GM23338 (cell line): Measurements from ENCODE around the gene EGR1. TPM values are rescaled to one million over a fixed set of nuclear protein-coding genes. Genes with fewer than 3 reads are reported as not detected.

Source experiments
- ATAC-seq: fragments of 200-7000 bp; cut with Tn5 transposase; 3 replicates; pipeline ENCODE4 v1.9.1; 2020
- DNase-seq: peaks from one replicate; pipeline ENCODE4 v3.0.0-alpha.2; 2015; ENCODE audit warnings: low spot score
- H2AFZ ChIP-seq: fragments of 200-600 bp; sonication (generic); 2 replicates; pipeline ENCODE4 v1.8.0; 2016; ENCODE audit warnings: antibody characterized with exemption, mild to moderate bottlenecking, moderate library complexity
- H3F3A ChIP-seq: fragments of 200-600 bp; sonication (generic); replicated peaks from 2 replicates; pipeline ENCODE4 v1.8.0; 2017; ENCODE audit warnings: antibody characterized with exemption, mixed run types, low read depth
- H3K27ac ChIP-seq: fragments of 200-600 bp; sonication (generic); 2 replicates; pipeline ENCODE4 v1.6.1; 2016; ENCODE audit warnings: low read depth
- H3K27me3 ChIP-seq: fragments of 200-600 bp; sonication (generic); 2 replicates; pipeline ENCODE4 v1.8.0; 2016; ENCODE audit warnings: mild to moderate bottlenecking, mixed run types, moderate library complexity; ENCODE audit not compliant: insufficient read depth
- H3K36me3 ChIP-seq: fragments of 200-600 bp; sonication (generic); 2 replicates; pipeline ENCODE4 v1.8.0; 2016; ENCODE audit warnings: mild to moderate bottlenecking; ENCODE audit not compliant: insufficient read depth
- H3K4me1 ChIP-seq: fragments of 200-600 bp; sonication (generic); 2 replicates; pipeline ENCODE4 v1.8.0; 2016; ENCODE audit warnings: mild to moderate bottlenecking, moderate library complexity; ENCODE audit not compliant: insufficient read depth
- H3K4me2 ChIP-seq: fragments of 200-600 bp; sonication (generic); 2 replicates; pipeline ENCODE4 v1.7.1; 2017; ENCODE audit warnings: mixed run types
- H3K4me3 ChIP-seq: fragments of 200-600 bp; sonication (generic); 2 replicates; pipeline ENCODE4 v1.6.1; 2016; ENCODE audit warnings: mixed run types
- H3K79me2 ChIP-seq: fragments of 200-600 bp; sonication (generic); replicated peaks from 2 replicates; pipeline ENCODE4 v1.8.0; 2017; ENCODE audit warnings: mild to moderate bottlenecking; ENCODE audit not compliant: insufficient read depth
- H3K9me2 ChIP-seq: fragments of 200-600 bp; sonication (generic); 2 replicates; pipeline ENCODE4 v1.8.0; 2017; ENCODE audit not compliant: insufficient read depth
- H4K20me1 ChIP-seq: fragments of 200-600 bp; sonication (generic); replicated peaks from 2 replicates; pipeline ENCODE4 v1.8.0; 2017; ENCODE audit warnings: mild to moderate bottlenecking; ENCODE audit not compliant: insufficient read depth
- H3K27ac Mint-ChIP-seq: 2 replicates; pipeline ENCODE4 v1.8.0; 2020; ENCODE audit warnings: inconsistent platforms, mild to moderate bottlenecking, moderate library complexity, mixed read lengths
- H3K27me3 Mint-ChIP-seq: 3 replicates; pipeline ENCODE4 v1.8.0; 2022; ENCODE audit warnings: low read depth, mild to moderate bottlenecking, moderate library complexity, mixed read lengths, inconsistent platforms; ENCODE audit not compliant: insufficient read depth, poor library complexity
- H3K36me3 Mint-ChIP-seq: 3 replicates; pipeline ENCODE4 v1.8.0; 2021; ENCODE audit warnings: low read depth, mild to moderate bottlenecking, inconsistent platforms, moderate library complexity, mixed read lengths
- H3K4me1 Mint-ChIP-seq: 3 replicates; pipeline ENCODE4 v1.8.0; 2020; ENCODE audit warnings: mild to moderate bottlenecking, inconsistent platforms, mixed read lengths
- H3K4me3 Mint-ChIP-seq: 3 replicates; pipeline ENCODE4 v1.8.0; 2021; ENCODE audit warnings: moderate library complexity, mild to moderate bottlenecking, inconsistent platforms, mixed read lengths
- H3K9me3 Mint-ChIP-seq: 3 replicates; pipeline ENCODE4 v1.8.0; 2020; ENCODE audit warnings: moderate library complexity, mild to moderate bottlenecking, inconsistent platforms, mixed read lengths
- CREB1 ChIP-seq: fragments of 250-450 bp; sonication (Bioruptor Pico); IDR thresholded peaks from 2 replicates; pipeline ENCODE4 v1.5.0; 2020; ENCODE audit warnings: low read depth, mild to moderate bottlenecking, moderate library complexity
- CTCF ChIP-seq, 2 experiments: fragments of 200-600 bp in 1 of 2; sonication (generic) in 1 of 2; conservative IDR thresholded peaks; 2 replicates each; pipeline versions ENCODE4 v1.5.1 to v1.6.1; 2016 to 2017; ENCODE audit warnings: antibody characterized with exemption in 2 of 2, low read depth in 2 of 2, mild to moderate bottlenecking in 2 of 2, moderate library complexity in 1 of 2
- ETS1 ChIP-seq: IDR thresholded peaks from 2 replicates; pipeline ENCODE4 v1.6.1; 2016; ENCODE audit warnings: antibody characterized with exemption
- EZH2 ChIP-seq: fragments of 200-600 bp; sonication (generic); IDR thresholded peaks from one replicate; pipeline ENCODE4 v1.8.0; 2017; ENCODE audit warnings: antibody characterized with exemption, mild to moderate bottlenecking, low read depth; ENCODE audit not compliant: unreplicated experiment
- EZH2phosphoT487 ChIP-seq: fragments of 200-600 bp; sonication (generic); IDR thresholded peaks from one replicate; pipeline ENCODE4 v1.8.1; 2018; ENCODE audit warnings: antibody characterized with exemption; ENCODE audit not compliant: unreplicated experiment
- JUNB ChIP-seq: IDR thresholded peaks from one replicate; pipeline ENCODE4 v1.6.1; 2016; ENCODE audit warnings: antibody characterized with exemption; ENCODE audit not compliant: unreplicated experiment
- POLR2AphosphoS5 ChIP-seq: IDR thresholded peaks from 2 replicates; pipeline ENCODE4 v1.6.1; 2016; ENCODE audit warnings: antibody characterized with exemption, low read depth
- REST ChIP-seq: IDR thresholded peaks from one replicate; pipeline ENCODE4 v1.6.1; 2018; ENCODE audit warnings: antibody characterized with exemption; ENCODE audit not compliant: unreplicated experiment
- STAT1 ChIP-seq: IDR thresholded peaks from one replicate; pipeline ENCODE4 v1.6.1; 2016; ENCODE audit warnings: antibody characterized with exemption; ENCODE audit not compliant: unreplicated experiment
- ZNF114 ChIP-seq: fragments of 250-450 bp; sonication (Bioruptor Pico); IDR thresholded peaks from 2 replicates; pipeline ENCODE4 v1.5.0; 2020; ENCODE audit warnings: mild to moderate bottlenecking, moderate library complexity
- ZNF331 ChIP-seq: fragments of 250-450 bp; sonication (Bioruptor Pico); IDR thresholded peaks from 2 replicates; pipeline ENCODE4 v1.5.0; 2020; ENCODE audit warnings: low read depth, mild to moderate bottlenecking, moderate library complexity
- polyA plus RNA-seq: library from polyadenylated mRNA; unstranded; fragments of >200 nt; fragmentation: Nextera tagmentation; extraction: Ambion mirVana; gene quantifications from 2 replicates; pipeline ENCODE4 v1.2.1, GENCODE V29; 2016
- total RNA-seq: library from RNA; depleted of rRNA; stranded (reverse); fragments of >200 nt; shearing (Covaris generic); gene quantifications from 2 replicates; pipeline ENCODE4 v1.2.3, GENCODE V29; 2014

The EGR1 gene
- total and polyA plus RNA-seq, 2 experiments from 2014 or later, result 13.5 to 60.3 TPM

GRCh38 chr5:138449501-138450239 is 15.6 kb upstream of the EGR1 start:
- peak; percentile 96 for DNase-seq
- TF ChIP-seq STAT1 (no peak), CTCF (conservative IDR thresholded peaks at IDR 0.05; ENCODE audit: low read depth in 2 of 2) (peak; percentile 89 to 97), CREB1 (CRISPR knock-in tag) (0 out of 2 replicates have a peak, but pooled peaks have one; percentile 39)
- peaks cover 23% of the 10 kb centered on the region for H3K4me1 Mint-ChIP-seq
- Histone ChIP-seq H3K4me3 (peak overlapping the region; percentile 45), H3K4me1 (no peaks in the 10 kb centered on the region), H3K79me2 (no peaks in the 10 kb centered on the region), H3F3A (no peaks in the 10 kb centered on the region), H3K9me2 (no peaks in the 10 kb centered on the region), H4K20me1 (no peaks in the 10 kb centered on the region), H3K4me2 (peak overlapping the region; percentile 79), H2AFZ (peak overlapping the region; percentile 99), H3K27me3 (no peaks in the 10 kb centered on the region), H3K27ac (no peak overlapping the region), H3K36me3 (no peaks in the 10 kb centered on the region)
- peak; percentile 90 for ATAC-seq
- H3K9me3 Mint-ChIP-seq, result no peaks in the 10 kb centered on the region
- H3K27ac Mint-ChIP-seq, result no peak overlapping the region
- no peak overlapping the region; the same call in 1 of the 3 replicates for H3K4me3 Mint-ChIP-seq
- H3K27me3 Mint-ChIP-seq, result peaks cover 23% of the 10 kb centered on the region
- no peaks in the 10 kb centered on the region for H3K36me3 Mint-ChIP-seq

GRCh38 chr5:138450971-138451370 is 14.3 kb upstream of the EGR1 start:
- no peak overlapping the region for H3K27ac ChIP-seq
- H2AFZ ChIP-seq, result no peak overlapping the region
- H3K36me3 Mint-ChIP-seq, result no peaks in the 10 kb centered on the region
- H3K9me3 Mint-ChIP-seq, result no peaks in the 10 kb centered on the region
- H3K27me3 Mint-ChIP-seq, result peaks cover 23% of the 10 kb centered on the region
- H3K9me2 ChIP-seq, result no peaks in the 10 kb centered on the region
- H3K4me3 ChIP-seq, result no peak overlapping the region
- no peaks in the 10 kb centered on the region for H3F3A ChIP-seq
- DNase-seq (no peak), ATAC-seq (no peak)
- no peaks in the 10 kb centered on the region for H3K27me3 ChIP-seq
- H3K4me2 ChIP-seq, result no peak overlapping the region
- H3K36me3 ChIP-seq, result no peaks in the 10 kb centered on the region
- peaks cover 5% of the 10 kb centered on the region; the same call in 1 of the 2 replicates for H3K4me1 ChIP-seq
- no peak overlapping the region for H3K4me3 Mint-ChIP-seq
- peaks cover 34% of the 10 kb centered on the region for H3K4me1 Mint-ChIP-seq
- H4K20me1 ChIP-seq, result no peaks in the 10 kb centered on the region
- no peak overlapping the region for H3K27ac Mint-ChIP-seq
- no peak for TF ChIP-seq CTCF (conservative IDR thresholded peaks at IDR 0.05; ENCODE audit: low read depth in 2 of 2)
- no peak for TF ChIP-seq CREB1 (CRISPR knock-in tag)
- TF ChIP-seq STAT1, result no peak
- TF ChIP-seq ZNF114, result no peak
- no peak for TF ChIP-seq ZNF331 (CRISPR knock-in tag)
- TF ChIP-seq ETS1, result no peak
- TF ChIP-seq EZH2phosphoT487, result no peak
- no peak for TF ChIP-seq REST
- TF ChIP-seq POLR2AphosphoS5, result no peak
- TF ChIP-seq JUNB, result no peak
- no peak for TF ChIP-seq EZH2
- H3K79me2 ChIP-seq, result no peaks in the 10 kb centered on the region
